Stimulated activated CD4-positive, alpha-beta T cell treated with anti-CD3 and anti-CD28 coated beads, Interleukin-1b, Interleukin-23, amount 100 ng/mL, for 1 hour (primary cell): ENCODE data around the gene UCKL1.
"Not testable (repeated sequence)": the region's sequence is repeated elsewhere in the genome, so short reads cannot be mapped to it uniquely, and the experiment has no call there.

Experiments used
- DNase-seq, 2 donors: peaks; one replicate each; pipeline ENCODE4 v3.0.0-alpha.2; 2020; ENCODE audit warnings: low read depth in 2 of 2

UCKL1 gene

GRCh38 chr20:63942969-63943807, 13.0 kb downstream of the UCKL1 start:
- DNase-seq = no peak

GRCh38 chr20:63942250-63942951, 13.8 kb downstream of the UCKL1 start:
- no peak for DNase-seq

DNA sequence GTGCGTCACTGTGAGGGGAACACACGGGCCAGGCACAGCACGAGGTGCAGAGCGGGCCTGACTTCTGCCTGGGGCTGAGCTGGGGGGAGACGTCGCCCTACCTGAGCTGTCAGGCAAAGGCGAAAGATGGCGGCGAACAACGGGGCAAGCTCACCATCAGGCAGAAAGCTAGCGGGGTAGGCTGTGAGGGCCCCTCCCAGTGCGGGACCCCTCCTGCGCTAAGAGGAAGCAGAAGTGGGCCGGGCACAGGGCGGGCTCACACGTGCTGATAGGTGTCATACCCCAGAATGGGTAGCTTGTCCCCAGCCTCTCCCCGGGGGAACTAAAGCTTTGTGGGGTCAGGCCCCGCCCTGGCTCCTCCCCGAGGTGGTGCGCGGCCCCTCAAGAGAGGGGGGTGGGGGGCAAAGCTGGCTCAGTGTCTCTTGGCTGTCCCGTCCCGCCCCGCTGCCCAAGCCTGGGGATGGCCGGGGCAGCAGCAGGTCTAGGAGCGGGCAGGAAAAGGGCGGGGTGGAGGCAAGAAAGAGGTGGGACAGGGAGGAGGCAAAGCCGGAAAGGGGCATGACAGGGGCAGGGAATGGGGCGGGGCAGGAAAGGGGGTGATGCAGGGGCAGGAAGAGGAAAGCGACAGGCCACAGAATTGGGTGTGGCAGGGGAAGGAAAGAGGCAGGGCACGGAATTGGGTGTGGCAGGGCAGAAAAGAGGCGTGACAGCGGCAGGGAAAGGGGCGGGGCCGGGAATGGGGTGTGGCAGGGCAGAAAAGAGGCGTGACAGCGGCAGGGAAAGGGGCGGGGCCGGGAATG, 14.7 kb downstream of the UCKL1 start:
- peak in 1 of 2 donors; percentile 47 for DNase-seq

- DNase-seq = no peak
These were observed 15.5 kb downstream of the UCKL1 start for GRCh38 chr20:63940472-63941266.

DNA sequence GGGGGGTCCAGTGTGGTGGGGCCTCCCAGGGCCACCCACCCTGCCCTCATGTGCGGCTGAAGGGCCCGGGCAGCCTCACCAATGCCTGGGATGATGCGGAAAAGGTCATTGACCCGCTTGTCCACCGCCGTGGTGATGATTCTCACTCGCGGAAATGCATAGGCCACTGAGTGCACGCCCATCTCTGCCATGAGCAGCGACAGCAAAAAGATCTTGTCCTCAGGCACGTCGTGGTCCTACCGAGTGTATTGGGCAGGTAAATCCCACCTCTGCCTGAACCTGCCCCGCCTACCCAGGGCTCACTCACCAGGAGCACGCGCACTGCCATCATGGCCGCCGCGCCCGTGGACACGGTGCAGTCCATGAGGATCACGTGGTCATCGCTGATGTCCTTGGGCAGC, 16.1 kb downstream of the UCKL1 start:
- DNase-seq = no peak

GRCh38 chr20:63939061-63939935, 16.9 kb downstream of the UCKL1 start:
- DNase-seq = no peak

DNA sequence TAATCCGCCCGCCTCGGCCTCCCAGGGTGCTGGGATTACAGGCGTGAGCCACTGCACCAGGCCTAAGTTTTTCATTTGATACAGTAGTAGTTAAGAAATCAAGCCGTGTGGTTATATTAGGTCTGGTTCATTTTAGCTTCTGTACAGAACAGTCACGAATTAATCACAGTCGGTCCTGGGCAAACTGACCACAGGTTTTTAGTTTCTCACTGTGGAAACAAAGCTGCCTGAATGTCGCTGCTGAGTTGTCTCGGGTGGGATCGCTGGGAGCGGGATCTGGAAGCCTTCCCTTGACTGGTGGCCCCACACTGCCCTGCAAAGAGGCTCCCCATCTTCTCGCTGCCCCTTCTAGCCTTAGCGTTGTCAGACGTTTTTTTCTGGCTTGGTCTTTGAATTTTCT, 18.6 kb downstream of the UCKL1 start:
- DNase-seq = no peak

DNA sequence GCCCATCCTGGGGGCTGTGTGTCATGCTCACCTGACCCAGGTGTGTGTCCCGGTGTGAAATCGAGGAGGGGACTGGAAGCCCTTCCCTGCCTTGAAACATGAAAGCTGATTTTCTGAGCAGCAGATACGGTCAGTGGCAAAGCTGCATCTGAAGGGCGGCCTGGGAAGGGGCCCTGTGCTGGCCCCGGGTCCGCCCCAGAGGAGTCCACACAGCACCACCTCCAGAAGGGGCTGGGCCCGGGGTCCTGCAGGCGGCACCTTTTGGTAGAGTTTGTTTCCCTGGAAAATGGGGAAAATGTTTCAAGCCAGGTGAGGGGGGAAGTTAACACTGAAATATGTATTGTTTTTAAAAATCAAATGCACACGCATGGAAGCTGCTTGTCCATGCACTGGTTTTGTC, 20.8 kb downstream of the UCKL1 start:
- no peak for DNase-seq

GRCh38 chr20:63934271-63935068, 21.7 kb downstream of the UCKL1 start:
- DNase-seq = no peak

- DNase-seq = no peak
These were observed 22.6 kb downstream of the UCKL1 start for GRCh38 chr20:63933646-63934045.

GRCh38 chr20:63932606-63933160, 23.5 kb downstream of the UCKL1 start:
- DNase-seq = no peak

DNA sequence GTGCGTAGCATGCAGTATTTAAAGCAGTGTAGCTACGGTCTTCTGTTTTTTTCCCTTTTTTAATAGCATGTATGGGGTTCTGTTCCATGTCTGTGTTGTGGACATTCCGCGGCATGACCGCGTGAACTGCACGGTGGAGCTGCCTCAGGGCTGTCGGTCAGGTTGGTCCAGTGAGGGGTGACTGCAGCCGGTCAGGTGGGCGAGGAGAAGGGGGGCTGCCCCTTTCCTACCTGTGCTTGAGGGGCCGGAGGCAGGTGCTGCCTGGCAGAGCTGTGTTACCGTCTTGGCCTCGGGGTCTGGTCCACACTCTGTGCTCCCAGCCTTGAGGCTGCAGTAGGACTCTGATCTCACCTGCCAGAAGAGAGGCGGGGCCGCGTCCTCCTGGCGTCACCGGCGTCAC, 24.5 kb downstream of the UCKL1 start:
- DNase-seq = no peak

- no peak for DNase-seq
These were observed 25.2 kb downstream of the UCKL1 start for GRCh38 chr20:63930971-63931553.

DNA sequence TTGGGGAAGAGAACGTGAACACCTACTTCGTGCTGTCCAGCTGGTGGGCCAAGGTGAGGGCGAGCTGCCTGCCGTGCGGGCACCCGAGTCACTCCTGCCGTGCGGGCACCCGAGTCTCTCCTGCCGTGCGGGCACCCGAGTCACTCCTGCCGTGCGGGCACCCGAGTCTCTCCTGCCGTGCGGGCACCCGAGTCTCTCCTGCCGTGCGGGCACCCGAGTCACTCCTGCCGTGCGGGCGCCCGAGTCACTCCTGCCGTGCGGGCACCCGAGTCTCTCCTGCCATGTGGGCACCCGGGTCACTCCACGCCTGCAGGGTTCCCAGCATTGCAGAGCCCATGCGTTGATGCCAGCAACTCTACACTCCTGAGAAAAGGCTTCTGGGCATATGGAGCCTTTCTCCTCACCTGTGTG, 26.7 kb downstream of the UCKL1 start:
- DNase-seq = not testable (repeated sequence)

DNA sequence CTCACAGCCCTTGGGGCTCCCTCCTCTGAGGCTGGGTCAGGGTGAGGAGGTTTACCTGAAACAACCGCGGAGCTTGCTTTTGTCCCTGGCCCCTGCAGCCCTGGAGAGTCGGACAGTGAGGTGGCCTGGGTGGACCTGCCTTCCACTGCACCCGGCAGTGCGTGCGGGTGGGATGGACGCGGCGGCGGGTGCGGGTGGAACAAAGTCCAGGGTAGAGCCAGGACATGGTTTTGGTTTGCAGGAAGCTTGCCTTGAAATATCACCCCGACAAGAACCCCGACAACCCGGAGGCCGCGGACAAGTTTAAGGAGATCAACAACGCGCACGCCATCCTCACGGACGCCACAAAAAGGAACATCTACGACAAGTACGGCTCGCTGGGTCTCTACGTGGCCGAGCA, 27.1 kb downstream of the UCKL1 start:
- no peak for DNase-seq

GRCh38 chr20:63926298-63926697, 29.9 kb downstream of the UCKL1 start:
- DNase-seq = no peak

DNA sequence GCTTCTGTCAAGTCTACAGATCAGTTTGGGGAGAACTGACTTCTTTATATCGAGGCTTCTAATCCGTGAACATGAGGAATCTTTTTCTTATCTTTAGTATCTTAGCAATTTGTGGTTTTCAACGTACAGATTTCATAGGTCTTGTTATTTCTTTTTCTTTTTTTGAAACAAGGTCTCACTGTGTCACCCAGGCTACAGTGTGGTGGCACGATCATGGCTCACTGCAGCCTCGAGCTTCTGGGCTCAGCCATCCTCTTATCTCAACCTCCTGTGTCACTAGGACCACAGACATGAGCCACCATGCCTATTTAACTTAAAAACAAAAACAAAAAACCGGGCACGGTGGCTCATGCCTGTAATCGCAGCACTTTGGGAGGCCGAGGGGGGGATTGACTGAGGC, 32.0 kb downstream of the UCKL1 start:
- no peak for DNase-seq

DNA sequence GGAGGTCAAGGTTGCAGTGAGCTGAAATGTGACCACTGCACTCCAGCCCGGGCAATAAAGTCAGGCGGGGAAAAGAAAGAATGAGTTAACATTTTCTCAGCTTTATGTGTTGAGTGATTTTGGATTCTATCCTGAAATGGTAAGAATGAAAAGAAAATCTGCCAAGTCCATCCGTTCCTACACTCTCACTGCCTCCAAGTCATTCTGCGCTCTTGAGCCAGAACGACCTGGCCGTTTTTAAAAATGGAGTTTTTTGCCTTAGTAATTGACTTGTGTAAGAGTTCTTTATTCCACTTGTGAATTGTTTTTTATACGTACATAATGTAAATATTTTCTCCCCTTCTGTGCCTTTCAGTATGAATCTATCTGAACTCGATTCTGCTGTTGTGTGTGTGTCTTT, 32.6 kb downstream of the UCKL1 start:
- DNase-seq = no peak

DNA sequence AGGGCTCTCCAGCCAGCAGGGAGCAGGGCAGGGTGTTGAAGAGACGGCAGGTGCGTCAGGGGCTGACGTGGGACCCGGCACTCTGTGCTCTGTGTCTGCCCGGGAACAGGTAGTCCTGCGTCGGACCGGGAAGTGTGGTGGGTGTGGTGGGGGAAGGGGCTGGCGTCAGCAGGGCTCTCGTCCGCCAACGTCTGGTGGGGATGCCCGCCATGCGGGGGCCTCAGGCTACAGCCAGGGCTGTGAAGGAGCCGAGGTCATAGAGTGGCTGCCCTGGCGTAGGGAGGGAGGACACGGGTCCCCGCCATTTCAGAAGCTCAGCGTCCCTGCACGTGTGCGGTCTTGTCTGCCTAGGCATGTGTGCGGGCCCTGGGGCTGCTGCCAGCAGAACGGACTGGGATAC, 36.0 kb downstream of the UCKL1 start:
- no peak for DNase-seq
